ENCODE data around the gene TMEM200C. TPM values are rescaled to one million over a fixed set of nuclear protein-coding genes. Genes with fewer than 3 reads are reported as not detected.

The TMEM200C gene
- polyA plus RNA-seq (2013, experiment 1 of 2; ENCODE audit: insufficient read length): 0.78 TPM
- 0.13 TPM for polyA plus RNA-seq (2013, experiment 2 of 2; ENCODE audit: insufficient read length)

DNA sequence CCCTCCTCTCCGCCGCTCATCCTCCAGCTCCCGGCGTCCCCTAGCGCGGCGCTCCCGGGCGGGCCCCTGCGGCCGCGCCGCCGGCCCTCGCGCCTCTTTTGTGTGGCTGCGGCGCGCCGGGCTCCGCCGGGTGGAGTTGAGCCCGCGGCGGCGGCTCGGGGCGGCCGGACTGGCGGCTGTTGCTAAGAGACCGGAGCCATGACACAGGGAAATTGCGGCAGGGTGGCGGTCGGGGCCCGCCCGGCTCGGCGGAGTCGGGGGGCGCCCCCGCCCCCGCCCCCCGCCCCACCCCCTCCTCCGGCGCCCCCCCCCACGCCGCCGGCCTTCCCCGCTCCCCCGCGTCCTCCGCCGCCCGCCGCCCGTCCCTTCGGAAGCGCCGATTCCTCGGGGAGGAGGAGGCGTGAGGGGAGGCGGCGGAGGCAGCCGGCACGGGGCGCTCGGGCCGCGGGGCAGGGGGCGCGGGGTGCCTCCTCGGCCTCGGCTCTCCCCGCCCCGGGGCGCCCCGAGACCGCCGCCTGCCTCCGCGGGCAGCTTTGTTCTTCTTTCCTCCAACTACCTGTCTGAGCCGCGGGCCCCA is at the start of gene TMEM200C:
Gene TMEM200C, minus strand, starts transcription at position 224 of the 577 bp plus-strand sequence. CDS start 3,459 bp downstream, outside the sequence.
- peak; percentile 36 for DNase-seq

DNA sequence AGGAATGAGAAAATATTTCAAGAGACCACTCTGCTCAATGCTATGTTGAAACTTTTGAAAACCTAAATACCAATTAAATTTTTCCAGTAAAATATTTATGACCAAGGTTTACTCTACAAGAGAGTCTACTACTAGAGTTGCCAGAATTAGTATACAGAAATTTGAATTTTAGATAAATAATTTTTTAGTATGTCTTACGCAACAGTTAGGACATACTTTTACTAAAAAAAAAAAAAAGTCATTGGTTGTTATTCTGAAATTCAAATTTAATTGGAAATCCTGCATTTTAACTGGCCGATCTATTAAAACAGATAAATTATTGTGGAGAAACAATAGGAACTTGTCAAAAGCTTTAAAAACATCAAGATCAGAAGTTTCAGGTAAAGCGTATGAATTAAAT is 49.1 kb upstream of the TMEM200C start:
- no peak for DNase-seq

DNA sequence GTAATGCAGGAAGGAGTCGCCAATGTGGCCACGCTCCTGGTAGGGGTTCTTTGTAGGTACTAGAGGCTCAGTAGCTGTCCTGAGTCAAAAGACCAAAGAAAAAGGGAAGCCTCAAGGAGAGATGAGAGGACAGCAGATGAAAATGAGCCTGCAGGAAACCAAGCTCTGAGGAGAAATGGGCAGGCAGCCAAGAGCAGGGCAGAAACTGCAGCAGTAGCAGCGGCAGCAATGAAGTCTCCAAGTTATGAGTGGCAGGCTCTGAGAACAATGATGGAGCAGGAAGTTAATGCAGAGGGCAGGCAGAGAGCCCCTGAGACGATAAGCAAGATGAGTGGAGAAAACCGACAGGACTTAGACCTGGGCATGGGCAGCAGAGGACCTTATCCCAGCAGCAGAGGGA is 48.2 kb upstream of the TMEM200C start:
- peak; percentile 37 for DNase-seq

DNA sequence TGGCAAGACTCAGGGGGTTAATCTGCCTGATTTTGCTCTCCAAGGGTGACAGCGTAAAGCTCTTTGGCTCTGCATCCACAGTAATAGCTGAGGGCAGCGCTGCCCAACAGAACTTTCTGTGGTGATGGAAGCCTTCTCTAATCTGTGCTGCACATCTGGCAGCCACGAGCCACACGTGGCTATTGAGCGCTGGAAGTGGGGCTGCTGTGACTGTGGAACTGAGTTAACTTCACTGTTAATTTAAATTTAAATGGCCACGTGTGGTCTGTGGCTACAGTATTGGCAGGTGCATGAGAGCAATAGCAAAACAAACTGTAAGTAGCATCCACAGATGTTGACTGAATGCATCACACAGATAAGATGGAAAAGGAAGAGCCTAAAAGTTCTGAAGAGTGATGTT is 47.3 kb upstream of the TMEM200C start:
- DNase-seq: no peak

DNA sequence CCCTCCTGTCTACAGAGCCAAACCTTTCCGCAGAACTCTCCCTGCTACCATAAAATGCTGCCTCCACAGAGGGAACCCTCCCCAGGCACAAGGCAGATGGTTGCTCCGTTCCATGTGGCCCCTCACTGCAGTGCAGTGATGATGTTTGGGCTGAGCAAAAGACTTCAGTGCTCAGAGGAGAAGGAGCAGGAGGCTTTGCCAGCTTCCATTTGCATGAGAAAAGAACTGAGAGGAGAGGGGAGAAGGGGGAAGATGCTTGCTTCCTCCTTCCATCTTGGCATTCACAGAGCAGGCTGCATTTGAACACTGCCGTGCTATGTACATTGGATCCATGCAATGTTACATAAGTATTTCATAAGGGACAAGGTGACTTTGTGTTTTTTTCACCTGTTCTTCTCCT is 46.6 kb upstream of the TMEM200C start:
- DNase-seq: no peak

DNA sequence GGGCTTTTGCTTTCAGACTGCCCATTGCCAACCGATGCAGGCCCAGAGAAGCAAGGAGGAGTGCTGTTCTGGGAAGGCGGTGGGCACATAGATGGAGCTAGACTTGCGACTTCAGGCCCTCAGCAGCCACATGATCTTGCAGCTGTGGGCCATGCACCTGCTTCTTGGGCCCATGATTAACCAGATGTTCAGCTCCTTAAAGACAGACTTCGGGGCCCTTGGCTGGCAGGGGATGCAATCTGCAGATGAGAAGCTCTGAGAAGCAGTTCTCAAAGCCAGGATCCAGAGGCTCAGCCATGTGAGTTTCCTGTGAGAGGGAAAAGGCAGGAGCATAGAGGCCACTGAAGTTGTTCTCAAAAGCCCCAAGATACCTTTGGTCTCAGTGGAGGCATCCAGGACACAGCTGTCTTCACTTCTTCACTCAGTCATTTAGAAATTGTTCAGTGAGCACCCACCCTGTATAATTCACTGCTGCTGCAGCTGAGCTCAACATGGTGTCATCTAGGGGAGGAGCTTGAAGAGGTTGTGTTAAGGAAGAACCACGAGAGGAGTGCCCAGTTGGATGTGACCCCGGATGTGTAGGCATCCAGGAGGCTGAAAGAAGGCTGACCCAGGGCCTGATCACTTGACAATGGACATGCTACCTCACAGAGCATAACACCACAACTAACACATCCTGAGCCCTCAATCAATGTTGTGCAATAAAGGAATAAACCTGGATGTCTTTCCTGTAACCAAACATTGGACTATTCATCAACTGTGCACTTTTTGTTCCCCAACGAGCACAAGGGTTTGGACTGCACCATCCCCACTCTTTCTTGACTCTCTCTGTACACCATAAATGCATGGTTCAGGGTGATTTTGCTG is 44.7 kb upstream of the TMEM200C start:
- DNase-seq: no peak

DNA sequence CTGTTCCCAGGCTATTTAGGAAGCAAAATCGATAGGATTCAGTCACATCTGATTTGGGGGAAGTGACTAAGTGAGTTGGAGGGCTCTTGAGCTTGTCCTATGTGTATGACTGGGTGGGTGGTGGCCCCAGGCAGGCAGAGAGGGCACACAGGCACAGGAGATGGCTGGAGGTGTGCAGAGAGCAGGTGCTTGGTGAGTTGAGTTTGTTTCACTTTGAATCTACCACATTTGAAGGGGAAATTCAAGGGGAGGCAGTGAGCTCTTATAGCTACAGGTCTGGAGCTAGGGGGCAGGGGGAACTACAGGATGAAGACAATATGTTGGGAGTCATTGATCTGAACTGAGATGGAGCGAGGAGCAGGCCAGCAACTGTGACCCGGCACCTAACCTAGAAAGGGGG is 42.5 kb upstream of the TMEM200C start:
- no peak for DNase-seq

DNA sequence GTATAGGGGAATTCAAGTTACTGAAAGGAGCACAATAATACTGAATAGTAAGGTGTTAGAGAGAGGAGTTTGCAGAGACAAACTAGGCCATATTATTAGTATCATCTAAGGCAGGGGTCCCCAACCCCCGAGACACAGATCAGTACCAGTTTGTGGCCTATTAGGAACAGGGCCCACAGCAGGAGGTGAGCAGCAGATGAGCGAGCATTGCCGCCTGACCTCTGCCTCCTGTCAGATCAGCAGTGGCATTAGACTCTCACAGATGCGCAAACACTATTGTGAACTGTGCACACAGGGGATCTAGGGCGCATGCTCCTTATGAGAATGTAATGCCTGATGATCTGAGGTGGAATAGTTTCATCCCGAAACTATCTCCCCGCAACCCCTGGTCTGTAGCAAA is 41.8 kb upstream of the TMEM200C start:
- no peak for DNase-seq

DNA sequence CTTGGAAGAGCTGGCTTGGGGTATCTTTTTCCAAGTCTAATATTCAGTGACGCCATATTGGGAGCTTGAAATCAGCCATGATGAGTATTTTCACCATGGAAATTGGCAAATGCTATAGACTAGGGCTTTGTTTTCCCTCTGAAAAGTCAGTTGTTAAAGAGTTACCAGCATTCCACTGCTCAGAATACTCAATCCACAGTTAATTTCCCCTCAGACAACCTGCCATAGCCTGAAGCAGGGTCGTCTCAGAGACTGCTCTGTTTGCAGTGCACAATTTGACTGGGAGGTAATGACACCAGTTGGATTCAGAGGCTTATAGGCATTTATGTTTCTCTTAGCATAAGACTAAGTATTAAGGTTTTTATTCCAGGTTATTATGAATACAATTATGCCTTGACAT is 35.5 kb upstream of the TMEM200C start:
- no peak for DNase-seq

DNA sequence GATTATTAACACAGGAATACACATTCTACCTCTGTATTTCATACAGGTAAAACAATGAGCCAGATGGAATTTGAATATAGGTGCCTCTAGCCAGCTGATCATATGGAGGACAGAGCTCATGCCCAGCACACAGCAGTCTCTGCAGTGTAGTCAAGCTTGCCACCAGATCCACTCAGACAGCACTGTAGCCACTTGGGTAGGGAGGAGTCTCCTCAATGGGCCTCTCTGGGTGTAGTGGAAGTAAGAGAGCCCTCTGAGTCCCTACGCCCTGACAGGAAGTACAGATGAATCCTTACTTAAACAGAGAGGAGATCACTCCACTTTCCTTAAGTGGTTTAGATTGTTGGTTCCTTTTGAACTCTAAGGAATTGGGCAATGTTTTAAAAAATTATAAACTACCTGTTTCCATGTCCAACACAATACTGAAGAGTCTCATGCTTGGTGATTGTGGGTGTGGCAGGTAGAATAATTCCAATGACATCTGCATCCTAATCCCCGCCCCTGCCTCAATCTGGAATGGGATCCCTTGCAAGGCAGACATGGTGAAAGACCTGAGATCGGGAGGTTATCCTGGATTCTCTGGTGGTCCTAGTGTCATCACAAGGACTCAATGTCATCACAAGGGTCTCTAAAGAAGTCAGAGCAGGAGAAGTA is 23.0 kb upstream of the TMEM200C start:
- DNase-seq: no peak

DNA sequence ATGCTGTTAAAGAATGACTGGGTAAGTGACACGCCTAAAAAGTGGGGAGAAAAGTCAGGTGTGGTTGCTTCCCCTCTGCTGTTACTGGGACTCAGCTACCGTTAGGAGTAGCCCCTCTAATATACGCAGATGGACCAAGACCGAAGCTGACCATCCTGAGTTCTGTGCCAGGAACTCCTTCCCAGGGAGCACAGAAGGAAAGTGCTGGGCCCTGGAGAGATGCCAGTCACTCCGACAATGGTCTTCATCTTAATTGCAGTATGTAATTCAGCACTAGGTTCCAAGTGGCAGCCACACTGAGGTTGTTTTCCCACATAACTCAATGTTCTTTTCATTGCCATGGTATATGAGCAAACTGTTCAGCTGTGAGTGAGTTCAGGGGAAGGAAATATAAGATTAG is 19.6 kb upstream of the TMEM200C start:
- no peak for DNase-seq

DNA sequence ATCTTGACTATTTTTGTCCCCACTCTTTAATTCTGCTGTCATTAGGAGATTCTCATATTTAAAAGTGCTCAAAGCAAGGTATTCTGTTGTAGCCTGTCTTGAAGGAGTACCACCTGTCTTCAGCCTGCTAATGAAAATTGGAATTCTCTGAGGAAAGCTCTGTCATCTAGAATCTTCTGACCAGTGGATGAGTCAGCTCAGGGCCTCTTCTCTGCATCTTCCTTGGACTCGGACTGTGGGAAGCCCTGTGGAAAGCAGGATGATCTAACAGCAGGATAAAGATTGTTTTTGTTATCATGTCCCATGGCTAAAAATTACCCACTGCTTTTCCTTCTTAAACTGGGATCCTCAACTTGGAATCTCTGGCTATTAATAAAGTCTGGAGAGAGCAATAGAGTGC is 18.7 kb upstream of the TMEM200C start:
- DNase-seq: peak; percentile 47

DNA sequence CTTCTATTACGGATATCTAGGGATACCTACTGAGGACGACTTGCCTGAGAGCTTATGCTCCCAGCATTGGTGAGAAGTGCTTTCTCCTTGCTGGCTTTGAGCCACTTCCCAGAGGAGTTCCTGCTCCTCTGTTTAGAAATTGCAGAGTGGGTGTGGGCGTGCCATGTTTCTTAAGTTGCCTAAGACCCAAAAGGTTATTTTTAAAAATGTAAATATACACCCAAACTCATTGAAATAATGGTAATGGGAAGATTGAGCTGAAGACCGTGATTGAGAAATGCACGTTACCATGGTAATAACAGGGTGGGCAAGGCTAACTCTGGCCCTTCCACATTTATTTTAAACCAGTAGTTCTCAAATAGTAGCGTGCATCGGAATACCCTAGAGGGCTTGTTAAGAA is 17.2 kb upstream of the TMEM200C start:
- no peak for DNase-seq

DNA sequence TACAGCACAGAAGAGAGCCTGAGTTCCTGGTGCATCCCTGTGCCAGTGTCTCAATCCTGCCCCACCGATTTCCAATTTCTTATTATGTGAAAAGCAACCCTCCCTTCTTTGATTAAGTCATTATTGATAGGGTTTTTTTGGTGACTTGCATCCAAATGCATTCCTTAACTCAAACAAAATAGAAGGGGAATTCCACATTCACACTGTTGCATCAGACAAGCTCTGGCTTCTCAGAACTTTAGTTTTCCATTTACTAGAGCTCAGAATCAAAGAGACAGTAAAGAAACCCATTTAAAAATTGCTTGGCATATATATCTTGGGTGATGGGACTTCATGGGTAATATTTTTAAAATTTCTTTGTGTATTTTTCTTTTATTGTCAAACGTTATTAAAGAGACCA is 13.8 kb upstream of the TMEM200C start:
- peak; percentile 18 for DNase-seq

DNA sequence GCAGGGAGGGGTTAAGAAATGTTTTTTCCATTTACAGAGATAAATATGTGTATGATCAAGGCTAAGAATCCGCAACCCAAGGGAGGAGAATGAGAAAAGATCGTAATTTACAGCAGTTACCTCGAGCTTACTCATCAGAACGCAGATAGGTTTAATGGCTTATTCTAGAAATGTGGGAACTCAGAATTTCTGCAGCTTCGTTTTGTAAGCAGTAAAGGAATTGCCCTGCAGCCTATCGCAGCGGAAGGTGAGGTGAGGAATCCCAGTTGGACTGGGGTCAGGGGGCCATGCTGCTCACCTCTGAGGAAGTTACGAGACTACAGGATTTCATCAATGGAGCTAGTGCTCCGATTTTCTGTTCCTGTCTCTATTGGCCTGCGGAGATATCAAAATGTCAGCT is 8.1 kb upstream of the TMEM200C start:
- DNase-seq: no peak

DNA sequence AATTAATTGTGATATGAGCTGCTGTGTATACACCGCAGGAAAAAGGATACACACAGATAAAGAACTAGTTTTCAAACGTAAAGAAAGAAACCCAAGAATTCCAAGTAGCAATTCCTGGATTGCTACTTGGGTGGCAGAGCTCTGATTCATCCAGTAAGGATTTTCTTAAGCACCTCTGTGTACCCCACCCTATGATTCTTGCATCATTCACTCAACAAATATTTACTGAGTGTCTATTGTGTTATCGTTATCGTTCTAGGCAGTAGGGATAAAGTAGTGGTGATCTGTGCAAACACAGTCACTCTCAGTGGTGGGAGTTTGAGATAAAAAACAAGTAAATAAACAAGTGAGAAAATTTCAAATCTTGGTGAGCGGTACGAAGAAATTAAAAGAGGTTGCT is 4.9 kb upstream of the TMEM200C start:
- DNase-seq: peak; percentile 64

DNA sequence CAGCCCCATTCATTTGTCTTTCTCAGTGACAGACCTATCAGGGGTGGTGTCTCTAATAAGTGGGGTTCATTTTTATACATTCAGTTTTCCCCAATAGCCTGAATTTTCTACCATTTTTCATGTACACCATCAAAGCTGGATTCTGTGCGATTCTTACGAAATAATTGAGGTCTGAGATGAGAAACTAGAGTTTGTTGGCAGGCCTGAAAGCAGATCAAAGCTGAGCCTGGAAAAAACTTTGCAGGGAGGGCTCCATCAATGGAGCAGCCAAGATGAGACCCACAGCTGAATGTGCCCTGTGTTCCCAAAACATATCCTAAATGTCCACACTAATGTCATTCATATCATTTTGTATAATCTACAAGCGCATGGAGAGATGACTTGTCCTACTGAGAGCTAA is 4.5 kb upstream of the TMEM200C start:
- no peak for DNase-seq

DNA sequence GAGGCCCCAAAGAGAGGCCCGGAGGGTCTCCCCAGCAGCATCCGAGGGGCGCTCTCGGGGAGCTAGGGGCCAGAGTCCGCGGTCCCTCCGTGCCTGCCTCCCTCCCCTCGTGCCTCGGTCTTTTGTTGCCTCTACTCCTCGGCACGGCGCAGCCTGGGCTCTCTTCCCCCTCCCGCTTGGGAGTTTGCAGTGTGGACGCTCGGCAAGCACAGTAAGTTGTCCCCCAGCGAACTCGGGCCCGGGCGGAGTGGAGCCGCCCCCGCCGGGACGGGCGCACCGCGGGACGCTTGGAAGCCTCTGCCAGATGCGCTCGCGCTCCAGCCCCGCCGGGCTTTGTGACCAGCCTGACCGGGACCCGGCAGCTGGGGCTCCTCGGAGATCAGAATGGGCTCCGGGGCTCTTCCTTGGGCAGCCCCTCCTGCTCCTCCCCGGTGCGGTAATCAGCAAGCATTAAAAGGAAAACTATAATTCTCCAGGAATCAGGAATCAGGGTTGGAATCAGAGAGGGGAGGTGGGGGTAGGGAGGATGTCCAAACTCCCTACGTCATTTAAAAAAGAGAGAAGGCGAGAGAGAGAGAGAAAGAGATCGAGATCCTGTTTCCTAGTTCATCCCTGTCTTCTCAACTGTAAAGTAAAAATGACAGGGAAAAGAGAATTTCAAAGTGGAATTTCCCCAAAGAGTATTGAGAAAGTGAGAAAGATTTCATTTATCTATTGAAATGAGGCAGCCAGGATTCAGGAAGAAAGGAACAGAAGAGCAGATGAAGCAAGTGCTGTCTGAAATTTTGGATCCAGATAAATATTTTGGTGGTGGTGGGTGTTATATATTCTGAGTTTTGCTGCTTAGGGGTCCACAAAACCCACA is 786 bp upstream of the TMEM200C start:
- DNase-seq: peak; percentile 55

DNA sequence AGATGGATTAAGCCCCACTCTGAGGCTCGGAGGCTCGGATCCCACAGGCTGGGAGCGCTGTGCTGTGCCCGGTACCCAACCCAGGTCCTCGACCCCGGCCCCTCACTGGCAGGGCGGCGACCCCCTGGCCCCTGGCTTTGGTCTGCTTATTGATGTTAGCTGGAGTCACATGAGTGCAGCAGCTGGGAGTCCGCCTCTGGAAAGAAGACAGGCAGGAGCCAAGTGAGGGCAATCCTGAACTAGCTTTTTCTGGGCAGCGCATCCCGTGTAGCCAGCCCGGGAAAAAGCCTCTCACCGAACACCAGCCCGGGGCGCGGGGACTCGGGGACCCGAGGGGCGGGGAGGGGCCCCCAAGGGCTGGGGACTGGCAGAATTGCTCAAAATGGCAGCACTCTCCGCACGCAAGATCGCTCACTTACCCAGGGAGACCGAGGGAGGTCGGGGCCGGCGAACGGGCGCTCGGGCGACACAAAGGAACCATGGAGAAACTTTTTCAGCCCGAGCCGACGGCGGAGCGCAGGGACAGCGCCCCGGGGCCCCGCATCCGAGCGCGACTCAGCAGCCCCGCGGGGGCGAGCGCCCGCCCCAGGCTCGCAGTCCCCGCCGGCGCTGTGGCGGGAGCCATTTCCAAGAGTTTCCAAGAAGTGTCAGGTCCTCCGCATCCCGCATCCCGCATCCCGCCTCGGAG is 567 bp downstream of the TMEM200C start:
- DNase-seq: peak; percentile 1

DNA sequence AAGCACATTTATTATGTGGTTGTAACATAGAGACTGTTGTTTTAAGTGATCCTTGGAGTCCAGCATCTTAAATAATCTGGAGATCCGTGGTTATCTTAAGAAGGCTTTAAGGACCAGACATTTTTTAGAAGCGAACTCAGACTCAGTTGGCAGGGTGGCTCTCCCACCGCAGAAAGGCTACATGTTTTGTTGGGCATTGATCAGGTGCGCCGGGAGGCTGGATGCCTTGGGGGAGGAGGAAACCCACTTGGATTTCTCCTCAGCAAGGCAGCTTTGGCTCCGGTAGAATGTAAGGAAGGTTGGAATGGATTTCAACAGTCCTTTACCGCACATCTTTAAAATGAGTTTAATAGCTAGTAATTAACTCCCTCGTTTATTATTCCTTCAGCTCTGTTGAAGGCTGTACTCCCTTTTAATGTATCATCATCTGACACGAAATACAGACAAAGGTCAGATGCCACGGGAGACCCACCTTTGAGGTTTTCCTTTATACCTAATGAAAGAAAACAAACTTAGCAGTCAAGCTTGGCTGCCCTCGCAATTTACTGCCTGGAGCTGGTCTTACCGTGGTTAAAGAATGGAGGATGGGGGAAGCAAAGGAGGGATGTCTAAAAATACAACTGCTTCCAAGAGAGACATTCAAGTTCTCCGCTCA is 1.2 kb downstream of the TMEM200C start:
- no peak for DNase-seq

DNA sequence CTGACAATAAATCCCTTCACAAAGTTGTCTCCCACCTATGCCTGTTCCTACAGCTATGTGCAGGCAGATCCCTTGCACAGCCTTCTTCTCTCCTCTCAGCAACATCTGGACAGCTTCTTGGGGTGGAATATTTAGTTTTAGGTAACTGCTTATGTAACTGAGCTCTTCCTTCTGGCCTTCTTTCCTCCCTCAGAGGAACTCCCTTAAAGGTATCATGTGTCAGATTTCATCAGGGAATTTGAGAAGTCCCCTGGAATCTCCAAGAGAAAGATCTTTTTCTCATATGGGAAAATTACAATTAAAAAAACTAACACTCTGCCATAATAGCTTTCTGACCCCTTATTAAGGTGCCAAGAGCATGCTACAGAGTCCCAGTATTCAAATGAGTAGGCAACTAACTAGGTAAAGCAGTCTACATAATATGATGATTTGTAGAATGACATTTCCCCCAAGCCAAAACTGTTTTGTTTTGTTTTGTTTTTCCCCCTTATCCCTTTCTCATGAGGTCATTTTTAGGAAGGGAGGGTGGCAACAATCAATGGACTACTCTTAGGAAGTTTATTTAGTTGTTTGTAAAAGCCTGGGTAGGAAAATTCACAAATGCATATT is 2.4 kb downstream of the TMEM200C start:
- no peak for DNase-seq

Measured in fibroblast of skin of back (primary cell).